ENCODE data around the gene ZSCAN9.

Gene ZSCAN9

GRCh38 chr6:28225056-28225834, at the start of gene ZSCAN9:
Gene ZSCAN9, plus strand, starts transcription at chr6:28225275. Its CDS starts 1,810 bp downstream, at chr6:28227085.
- DNase-seq: no peak

GRCh38 chr6:28176373-28176772, 48.7 kb upstream of the ZSCAN9 start:
- no peak for DNase-seq

- DNase-seq: no peak
Measured at GRCh38 chr6:28182255-28182654, 42.8 kb upstream of the ZSCAN9 start.

GRCh38 chr6:28188111-28188979, 36.7 kb upstream of the ZSCAN9 start:
- DNase-seq: no peak

GRCh38 chr6:28200020-28200419, 25.1 kb upstream of the ZSCAN9 start:
- no peak for DNase-seq

- no peak for DNase-seq
Measured at GRCh38 chr6:28203201-28203600, 21.9 kb upstream of the ZSCAN9 start.

GRCh38 chr6:28205879-28206278, 19.2 kb upstream of the ZSCAN9 start:
- no peak for DNase-seq

GRCh38 chr6:28206527-28206926, 18.5 kb upstream of the ZSCAN9 start:
- no peak for DNase-seq

- DNase-seq: no peak
Measured at GRCh38 chr6:28206928-28207509, 18.1 kb upstream of the ZSCAN9 start.

GRCh38 chr6:28207510-28208110, 17.5 kb upstream of the ZSCAN9 start:
- DNase-seq: no peak

- no peak for DNase-seq
Measured at GRCh38 chr6:28208111-28208659, 16.9 kb upstream of the ZSCAN9 start.

- no peak for DNase-seq
Measured at GRCh38 chr6:28209753-28210535, 15.1 kb upstream of the ZSCAN9 start.

GRCh38 chr6:28211840-28212509, 13.1 kb upstream of the ZSCAN9 start:
- DNase-seq: no peak

GRCh38 chr6:28212510-28213212, 12.4 kb upstream of the ZSCAN9 start:
- DNase-seq: no peak

GRCh38 chr6:28213213-28213523, 11.9 kb upstream of the ZSCAN9 start:
- DNase-seq: no peak

- DNase-seq: no peak
Measured at GRCh38 chr6:28215425-28215824, 9.7 kb upstream of the ZSCAN9 start.

- no peak for DNase-seq
Measured at GRCh38 chr6:28217890-28218289, 7.2 kb upstream of the ZSCAN9 start.

- DNase-seq: no peak
Measured at GRCh38 chr6:28218312-28219248, 6.5 kb upstream of the ZSCAN9 start.

- no peak for DNase-seq
Measured at GRCh38 chr6:28220257-28221133, 4.6 kb upstream of the ZSCAN9 start.
